Memory B cell (primary cell): Measurements from ENCODE around the gene DAB1.

ENCODE experiments used
- ATAC-seq: fragments of 150-1000 bp; cut with Tn5 transposase; 2 replicates; pipeline ENCODE4 v1.10.0; 2021; ENCODE audit warnings: low read depth, mild to moderate bottlenecking, moderate library complexity
- DNase-seq, 2 donors: peaks; one replicate each; pipeline ENCODE4 v3.0.0; 2022; ENCODE audit warnings: low spot score in 2 of 2
- H3K27ac Mint-ChIP-seq: one replicate; pipeline ENCODE4 v1.8.0; 2022; ENCODE audit warnings: mild to moderate bottlenecking, moderate library complexity, mixed read lengths
- H3K27me3 Mint-ChIP-seq: one replicate; pipeline ENCODE4 v1.8.0; 2022; ENCODE audit warnings: mixed read lengths
- H3K36me3 Mint-ChIP-seq: one replicate; pipeline ENCODE4 v1.8.0; 2022; ENCODE audit warnings: mild to moderate bottlenecking, mixed read lengths
- H3K4me1 Mint-ChIP-seq: one replicate; pipeline ENCODE4 v1.8.0; 2022; ENCODE audit warnings: mixed read lengths
- H3K4me3 Mint-ChIP-seq: one replicate; pipeline ENCODE4 v1.8.0; 2022; ENCODE audit warnings: mild to moderate bottlenecking, moderate library complexity, mixed read lengths
- H3K9me3 Mint-ChIP-seq: one replicate; pipeline ENCODE4 v1.8.0; 2022; ENCODE audit warnings: mixed read lengths

The DAB1 gene

DNA sequence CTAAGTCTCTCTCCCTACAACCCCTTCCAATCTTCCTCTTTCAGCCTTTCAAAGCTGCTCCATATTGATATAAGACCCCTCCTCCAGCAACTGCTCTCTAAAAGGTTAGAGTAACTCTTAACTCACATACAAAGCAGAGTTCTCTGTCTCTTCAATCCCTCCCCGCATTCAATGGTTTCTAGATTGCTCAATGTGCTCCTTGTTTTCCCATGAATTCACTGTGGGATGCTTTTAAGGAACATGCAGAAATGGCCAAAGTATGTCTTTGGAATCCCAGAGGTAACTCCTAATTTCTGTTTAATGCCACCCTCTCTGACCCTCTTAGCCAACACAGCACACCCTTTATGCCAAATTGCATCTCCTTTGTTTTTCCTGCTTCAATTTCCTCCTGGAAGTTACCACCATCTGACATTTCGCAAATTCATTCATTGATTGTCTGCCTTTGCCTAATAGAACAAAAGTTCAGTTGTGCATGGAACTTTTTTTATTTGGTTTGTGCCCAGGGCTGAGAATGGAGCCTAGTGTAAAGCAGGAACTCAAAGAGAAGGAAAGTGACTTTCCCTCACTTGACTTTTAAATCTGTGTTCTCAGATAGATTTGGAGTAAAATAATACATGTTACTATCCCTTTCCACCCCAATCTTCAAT is 285.3 kb downstream of the DAB1 start:
- Mint-ChIP-seq H3K4me3 (no peak overlapping the region), H3K4me1 (peaks cover 2% of the 10 kb centered on the region), H3K27me3 (peaks cover 5% of the 10 kb centered on the region), H3K36me3 (no peaks in the 10 kb centered on the region), H3K9me3 (no peaks in the 10 kb centered on the region), H3K27ac (no peak overlapping the region)
- DNase-seq = no peak
- no peak for ATAC-seq

DNA sequence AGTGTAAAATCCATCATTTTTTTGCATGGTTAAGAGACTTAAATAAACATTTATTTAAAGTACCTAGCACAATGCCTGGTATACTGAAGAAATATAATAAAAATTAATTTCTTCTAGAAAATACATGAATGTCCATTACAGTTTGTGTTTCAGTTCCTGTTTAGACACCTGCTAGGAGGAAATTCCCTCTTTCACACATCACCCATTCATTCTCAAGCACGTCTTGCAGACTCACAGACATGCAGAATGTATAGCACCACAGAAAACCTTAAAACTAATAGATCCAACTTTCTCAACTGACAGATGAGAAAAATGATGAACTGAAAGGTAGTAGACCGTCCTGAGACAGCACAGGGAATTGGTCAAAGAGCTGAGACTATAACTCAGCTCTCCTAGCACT is 285.9 kb downstream of the DAB1 start:
- H3K27ac Mint-ChIP-seq = no peak overlapping the region
- ATAC-seq = no peak
- peaks cover 3% of the 10 kb centered on the region for H3K27me3 Mint-ChIP-seq
- no peak for DNase-seq
- H3K9me3 Mint-ChIP-seq = no peaks in the 10 kb centered on the region
- no peak overlapping the region for H3K4me3 Mint-ChIP-seq
- H3K36me3 Mint-ChIP-seq = no peaks in the 10 kb centered on the region
- H3K4me1 Mint-ChIP-seq = peaks cover 2% of the 10 kb centered on the region

DNA sequence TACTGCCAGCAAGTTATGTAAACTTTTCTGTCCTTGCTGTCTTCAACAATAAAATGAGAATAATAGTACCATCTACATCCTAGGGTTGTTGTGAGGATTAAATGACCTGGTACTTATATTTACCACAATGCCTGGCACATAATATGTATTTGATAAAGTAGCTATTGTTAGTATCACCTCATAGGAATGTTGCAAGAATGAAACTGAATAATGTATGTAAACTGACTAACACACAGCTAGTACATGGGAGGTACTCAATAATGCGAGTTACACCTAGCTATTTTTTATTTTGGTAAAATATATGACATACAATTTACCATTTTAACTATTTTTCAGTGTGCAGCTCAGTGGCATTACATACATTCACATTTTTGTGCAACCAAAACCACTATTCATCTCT is 289.1 kb downstream of the DAB1 start:
- H3K4me1 Mint-ChIP-seq = peaks cover 2% of the 10 kb centered on the region

DNA sequence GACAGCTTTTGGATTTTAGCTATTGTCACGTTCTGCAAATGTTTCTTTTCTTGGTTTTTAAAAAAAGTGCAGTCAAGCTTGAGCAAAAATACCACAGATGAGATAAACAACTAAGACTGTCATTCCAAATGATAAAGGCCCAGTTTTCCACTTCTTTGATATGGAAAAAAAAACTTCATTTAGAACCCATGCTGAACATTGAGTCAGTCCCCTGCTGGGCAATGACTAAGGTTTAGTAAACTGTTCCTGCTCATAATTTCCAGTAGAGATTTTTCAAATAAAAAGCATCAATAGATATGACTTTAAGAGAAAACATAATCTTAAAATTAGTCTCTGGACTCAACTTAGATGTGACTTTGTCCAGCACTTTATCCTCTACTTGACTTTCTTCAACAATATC is 290.2 kb downstream of the DAB1 start:
- H3K9me3 Mint-ChIP-seq = no peaks in the 10 kb centered on the region
- H3K36me3 Mint-ChIP-seq = no peaks in the 10 kb centered on the region

More for the DNA sequence above, 289.1 kb downstream of the DAB1 start:
- DNase-seq = no peak
- Mint-ChIP-seq H3K4me3 (no peak overlapping the region), H3K27me3 (peaks cover 2% of the 10 kb centered on the region), H3K9me3 (no peaks in the 10 kb centered on the region), H3K36me3 (no peaks in the 10 kb centered on the region), H3K27ac (no peak overlapping the region)
- ATAC-seq = no peak

DNA sequence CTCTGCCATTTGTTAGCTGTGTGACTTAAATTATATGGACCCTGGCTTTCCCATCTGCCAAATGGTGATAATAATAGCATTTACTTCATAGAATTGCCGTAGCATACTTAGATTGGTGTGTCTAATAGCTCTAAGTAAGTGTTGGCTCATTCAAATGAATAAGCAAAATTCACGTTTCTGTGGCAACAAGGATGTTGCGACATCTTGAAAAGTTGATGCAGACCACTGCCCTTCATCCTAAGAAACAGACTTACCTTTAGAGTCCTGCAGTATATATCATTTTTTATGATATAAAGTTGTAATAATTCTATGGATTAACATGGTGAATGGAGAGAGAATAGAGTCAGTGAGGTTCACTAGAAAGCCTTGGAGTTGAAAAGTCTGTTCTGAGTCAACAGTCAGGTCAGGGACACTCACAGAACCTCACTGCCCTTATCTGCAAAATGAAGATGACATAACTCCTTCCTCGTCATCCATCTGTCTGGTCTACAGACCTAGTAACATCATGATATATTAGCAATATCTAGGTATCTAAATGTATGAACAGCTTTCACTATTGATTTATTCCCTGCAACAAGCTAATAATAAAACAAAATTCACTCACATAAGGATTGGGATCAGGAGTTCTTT is 290.8 kb downstream of the DAB1 start:
- Mint-ChIP-seq H3K36me3 (no peaks in the 10 kb centered on the region), H3K9me3 (no peaks in the 10 kb centered on the region), H3K27ac (no peak overlapping the region), H3K4me3 (no peak overlapping the region), H3K4me1 (no peaks in the 10 kb centered on the region), H3K27me3 (peaks cover 2% of the 10 kb centered on the region)
- ATAC-seq (no peak), DNase-seq (no peak)

More for the DNA sequence above, 290.2 kb downstream of the DAB1 start:
- DNase-seq = no peak
- H3K4me1 Mint-ChIP-seq = peaks cover 2% of the 10 kb centered on the region
- H3K4me3 Mint-ChIP-seq = no peak overlapping the region
- H3K27me3 Mint-ChIP-seq = peaks cover 2% of the 10 kb centered on the region
- H3K27ac Mint-ChIP-seq = no peak overlapping the region
- ATAC-seq = no peak

DNA sequence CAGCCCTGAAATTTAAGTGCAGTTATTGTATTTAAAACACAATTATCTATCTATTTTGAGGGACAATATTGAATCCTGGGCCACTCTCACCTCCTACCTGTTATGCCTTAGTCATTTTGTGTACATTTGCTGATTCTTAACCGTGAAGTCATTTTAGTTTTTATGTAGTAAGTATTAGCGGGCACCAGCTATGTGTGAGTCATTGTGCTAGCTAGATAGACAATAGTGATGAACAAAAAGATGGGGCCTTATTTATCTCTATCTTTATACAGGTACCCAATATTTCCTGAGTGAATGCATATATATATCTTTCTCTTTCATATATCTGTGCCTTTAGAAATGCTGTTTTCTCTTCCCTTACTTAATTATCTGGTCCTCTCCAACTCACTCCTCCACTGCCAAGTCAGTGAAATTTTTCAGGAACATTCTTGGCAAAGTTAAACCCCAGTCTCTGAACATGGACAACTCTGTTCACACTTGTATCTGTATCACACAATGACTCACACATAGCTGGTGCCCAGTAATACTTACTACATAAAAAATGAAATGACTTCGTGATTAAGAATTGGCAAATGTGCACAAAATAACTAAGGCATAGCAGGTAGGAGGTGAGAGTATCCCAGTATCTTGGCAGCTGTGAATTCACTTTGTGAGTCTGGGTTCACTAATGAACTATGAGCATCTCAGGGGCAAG is 292.0 kb downstream of the DAB1 start:
- Mint-ChIP-seq H3K9me3 (no peaks in the 10 kb centered on the region), H3K27ac (no peak overlapping the region), H3K36me3 (no peaks in the 10 kb centered on the region), H3K4me3 (no peak overlapping the region), H3K4me1 (no peaks in the 10 kb centered on the region), H3K27me3 (peaks cover 2% of the 10 kb centered on the region)
- DNase-seq (no peak), ATAC-seq (no peak)

DNA sequence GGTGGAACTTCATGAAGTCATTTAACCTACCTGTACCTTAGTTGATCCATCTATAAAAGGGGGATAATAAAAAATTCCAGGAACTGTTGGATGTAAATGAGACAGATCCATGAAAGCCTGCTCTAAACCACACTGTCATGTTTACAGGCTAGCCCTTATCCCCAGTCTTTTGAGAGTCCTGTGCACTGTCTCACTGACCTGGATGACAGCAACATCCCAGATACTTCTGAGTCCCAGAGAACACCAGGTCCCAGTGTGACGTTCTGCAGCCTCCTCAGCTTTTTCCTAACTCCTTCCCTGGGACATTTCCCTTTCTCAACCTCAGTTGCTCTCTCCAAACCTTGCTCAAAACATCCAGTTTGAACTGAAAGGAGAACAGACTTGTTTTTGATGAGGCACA is 292.6 kb downstream of the DAB1 start:
- no peak for ATAC-seq
- Mint-ChIP-seq H3K27ac (no peak overlapping the region), H3K9me3 (no peaks in the 10 kb centered on the region), H3K27me3 (peaks cover 1% of the 10 kb centered on the region), H3K4me3 (no peak overlapping the region), H3K36me3 (no peaks in the 10 kb centered on the region), H3K4me1 (no peaks in the 10 kb centered on the region)
- no peak for DNase-seq

DNA sequence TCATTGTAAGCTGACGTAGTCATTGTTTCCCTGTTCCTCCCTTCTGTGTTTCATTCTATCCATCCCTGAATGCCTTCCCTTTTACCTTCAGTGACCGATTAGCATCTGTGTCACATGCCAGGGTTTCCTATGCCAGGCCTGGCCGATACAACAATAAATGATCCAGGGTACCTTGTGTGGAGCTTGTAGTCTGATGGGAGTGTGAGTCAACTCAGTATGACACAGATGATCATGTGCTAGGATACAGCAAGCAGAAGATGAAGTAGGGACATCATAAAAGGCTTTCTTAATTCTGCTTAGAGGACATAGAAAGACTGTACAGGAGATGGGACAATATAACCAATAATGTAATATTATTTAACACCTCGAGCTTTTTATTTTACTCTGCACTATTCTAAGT is 294.0 kb downstream of the DAB1 start:
- H3K4me1 Mint-ChIP-seq = no peaks in the 10 kb centered on the region
- no peak overlapping the region for H3K4me3 Mint-ChIP-seq
- H3K9me3 Mint-ChIP-seq = no peaks in the 10 kb centered on the region
- ATAC-seq (no peak), DNase-seq (no peak)
- H3K27me3 Mint-ChIP-seq = peaks cover 3% of the 10 kb centered on the region
- no peaks in the 10 kb centered on the region for H3K36me3 Mint-ChIP-seq
- H3K27ac Mint-ChIP-seq = no peak overlapping the region

DNA sequence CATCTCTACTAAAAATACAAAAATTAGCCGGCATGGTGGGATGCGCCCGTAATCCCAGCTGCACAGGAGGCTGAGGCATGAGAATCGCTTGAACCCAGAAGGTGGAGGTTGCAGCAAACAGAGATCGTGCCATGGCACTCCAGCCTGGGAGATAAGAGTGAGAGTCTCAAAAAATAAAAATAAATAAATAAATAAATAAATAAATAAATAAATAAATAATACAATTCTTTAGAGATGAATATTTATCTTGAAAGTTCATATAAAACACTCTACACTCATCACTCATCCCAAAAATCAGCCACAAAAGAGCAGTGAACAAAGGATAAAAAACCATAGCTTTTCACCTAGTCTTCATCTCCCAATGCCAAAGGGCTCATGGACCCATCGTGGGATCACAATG is 295.9 kb downstream of the DAB1 start:
- Mint-ChIP-seq H3K9me3 (no peaks in the 10 kb centered on the region), H3K27me3 (peaks cover 3% of the 10 kb centered on the region), H3K4me3 (no peak overlapping the region), H3K36me3 (no peaks in the 10 kb centered on the region), H3K27ac (no peak overlapping the region), H3K4me1 (no peaks in the 10 kb centered on the region)
- no peak for DNase-seq
- ATAC-seq = no peak

DNA sequence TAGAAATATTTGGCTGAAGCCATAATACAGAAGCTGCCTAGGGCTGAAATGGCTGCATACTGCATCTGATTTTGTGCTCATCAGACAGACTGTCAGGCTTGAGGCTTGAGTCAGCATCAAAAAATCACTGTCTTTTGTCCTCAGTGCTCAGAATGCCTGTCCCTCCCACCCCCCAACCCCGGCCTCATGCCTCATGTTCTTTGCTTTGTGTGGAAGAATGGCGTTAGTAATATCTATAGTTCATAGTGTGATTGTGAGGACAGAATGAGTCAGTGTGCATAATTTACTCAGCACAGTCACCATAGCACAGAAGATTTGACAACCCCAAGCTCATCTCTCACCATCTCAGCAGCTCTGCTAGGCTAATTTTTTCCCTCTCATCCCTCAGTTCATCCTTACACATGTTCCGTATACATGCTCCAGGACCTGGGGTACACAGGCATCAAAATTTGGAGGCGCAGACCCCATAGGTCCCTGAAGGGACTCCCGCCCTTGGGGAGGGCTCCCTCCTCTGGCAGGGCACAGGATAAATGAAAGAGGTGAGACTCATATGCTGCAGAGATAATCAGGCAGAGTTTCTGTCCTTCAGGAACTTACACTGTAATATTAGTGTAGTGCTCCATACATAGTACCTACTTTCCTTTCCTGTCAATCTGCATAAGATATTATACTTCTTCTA is 299.0 kb downstream of the DAB1 start:
- no peak for DNase-seq
- ATAC-seq = no peak
- H3K27ac Mint-ChIP-seq = no peak overlapping the region

DNA sequence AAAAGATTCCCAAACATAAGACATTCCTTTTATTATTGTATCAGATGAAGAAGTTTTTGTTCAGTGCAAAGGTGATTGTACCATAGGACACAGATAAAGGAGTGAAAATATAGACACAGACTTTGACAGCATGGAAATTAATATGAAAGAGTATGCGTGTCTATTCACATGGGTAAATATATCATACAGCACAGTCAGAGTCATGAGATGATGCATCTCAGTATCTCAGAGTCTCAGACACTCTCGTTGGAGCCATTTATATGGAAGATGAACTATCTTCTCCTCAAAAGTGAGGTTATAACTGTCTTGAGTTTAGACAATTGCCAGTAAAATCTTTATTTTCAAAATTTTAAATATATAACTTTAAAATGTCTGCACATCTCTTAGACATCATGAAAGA is 299.7 kb downstream of the DAB1 start:
- DNase-seq (no peak), ATAC-seq (no peak)
- H3K27ac Mint-ChIP-seq = no peak overlapping the region
- H3K4me3 Mint-ChIP-seq = no peak overlapping the region
- no peaks in the 10 kb centered on the region for H3K36me3 Mint-ChIP-seq
- H3K4me1 Mint-ChIP-seq = no peaks in the 10 kb centered on the region
- H3K27me3 Mint-ChIP-seq = peaks cover 6% of the 10 kb centered on the region
- peaks cover 1% of the 10 kb centered on the region for H3K9me3 Mint-ChIP-seq

More for the DNA sequence above, 299.0 kb downstream of the DAB1 start:
- Mint-ChIP-seq H3K9me3 (peaks cover 1% of the 10 kb centered on the region), H3K4me3 (no peak overlapping the region), H3K27me3 (peaks cover 6% of the 10 kb centered on the region), H3K4me1 (no peaks in the 10 kb centered on the region), H3K36me3 (no peaks in the 10 kb centered on the region)

DNA sequence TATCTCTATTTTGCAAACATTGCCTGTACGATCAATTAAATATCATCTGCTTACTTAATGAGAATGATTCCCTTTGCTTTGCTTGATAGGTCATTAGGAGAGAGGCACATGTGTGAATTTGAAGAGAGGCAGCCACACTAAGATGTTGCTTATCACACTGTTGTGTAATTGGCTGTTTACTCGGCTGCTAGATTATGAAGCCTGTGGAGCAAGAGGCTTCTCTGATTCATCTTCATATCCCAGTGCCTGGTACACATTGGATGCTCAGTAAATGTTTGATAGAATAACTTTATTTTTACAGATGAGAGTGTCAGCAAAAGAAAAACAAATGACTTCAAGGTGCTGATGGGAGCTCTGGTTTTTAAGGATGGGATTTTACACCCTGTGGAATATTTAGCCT is 301.8 kb downstream of the DAB1 start:
- Mint-ChIP-seq H3K9me3 (peaks cover 1% of the 10 kb centered on the region), H3K27me3 (peaks cover 6% of the 10 kb centered on the region), H3K4me1 (no peaks in the 10 kb centered on the region), H3K4me3 (no peak overlapping the region), H3K36me3 (no peaks in the 10 kb centered on the region), H3K27ac (no peak overlapping the region)
- DNase-seq = no peak
- no peak for ATAC-seq

DNA sequence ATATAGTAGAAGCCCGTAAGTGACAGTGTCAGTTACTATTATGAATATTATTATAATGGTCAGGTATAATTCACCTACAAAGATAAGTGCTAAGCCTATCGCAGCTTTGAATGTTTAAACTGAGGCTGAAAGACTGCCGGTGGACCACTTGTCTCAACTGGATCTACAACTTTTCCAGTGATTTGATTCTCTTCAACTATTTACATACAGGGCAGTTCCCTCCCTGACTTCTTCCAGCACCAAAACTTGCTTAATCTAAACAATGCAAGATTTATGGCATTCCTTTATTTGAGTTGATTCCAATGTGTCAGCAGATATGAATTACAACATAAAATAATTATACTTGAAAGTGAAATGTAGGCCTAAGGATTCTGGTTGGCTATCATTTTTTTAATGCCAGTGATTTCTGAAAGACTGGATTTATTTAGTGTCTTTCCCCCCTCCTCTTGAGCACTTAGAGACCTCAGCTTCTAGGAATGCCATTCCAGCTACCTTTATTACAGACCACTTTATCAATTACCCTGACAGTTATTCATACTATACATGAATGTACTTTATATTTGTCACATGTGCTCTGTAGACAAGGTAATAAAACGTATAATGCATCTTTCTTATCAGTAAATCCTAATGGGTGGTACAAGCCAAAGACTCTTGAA is 304.8 kb downstream of the DAB1 start:
- Mint-ChIP-seq H3K27me3 (peaks cover 3% of the 10 kb centered on the region), H3K27ac (no peak overlapping the region), H3K4me1 (no peaks in the 10 kb centered on the region), H3K9me3 (peaks cover 1% of the 10 kb centered on the region), H3K36me3 (no peaks in the 10 kb centered on the region), H3K4me3 (no peak overlapping the region)
- DNase-seq = no peak
- ATAC-seq = no peak

DNA sequence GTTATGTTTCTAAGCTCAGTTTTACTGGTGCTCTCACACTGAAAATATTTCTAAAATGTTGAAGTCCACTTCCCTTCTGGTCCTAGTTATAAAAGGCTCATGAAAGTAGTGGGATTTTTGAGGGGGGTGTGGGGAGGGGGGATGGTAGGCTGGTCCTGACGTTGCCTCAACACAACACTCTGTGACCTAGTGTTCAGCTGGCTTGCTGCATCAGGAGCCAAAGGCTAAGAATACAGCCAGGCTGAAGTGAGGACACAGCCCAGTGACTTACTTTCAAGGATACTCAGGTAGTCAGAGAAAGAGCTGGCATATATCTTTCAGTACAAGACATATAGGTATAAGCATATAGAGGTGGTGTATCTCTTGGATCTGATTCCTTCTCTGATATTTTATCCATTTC is 306.1 kb downstream of the DAB1 start:
- H3K4me1 Mint-ChIP-seq = no peaks in the 10 kb centered on the region
- no peak overlapping the region for H3K27ac Mint-ChIP-seq
- peaks cover 3% of the 10 kb centered on the region for H3K27me3 Mint-ChIP-seq
- DNase-seq (no peak), ATAC-seq (no peak)
- no peaks in the 10 kb centered on the region for H3K36me3 Mint-ChIP-seq
- H3K9me3 Mint-ChIP-seq = peaks cover 1% of the 10 kb centered on the region
- H3K4me3 Mint-ChIP-seq = no peak overlapping the region
